Esophagus (tissue), 2 donors: Measurements from ENCODE around the gene OXSR1. TPM values are rescaled to one million over a fixed set of nuclear protein-coding genes. Genes with fewer than 3 reads are reported as not detected.
"Not testable (repeated sequence)": the region's sequence is repeated elsewhere in the genome, so short reads cannot be mapped to it uniquely, and the experiment has no call there.

Experiments used
- H3K27ac ChIP-seq, 2 donors: one replicate each; pipeline ENCODE4 v1.5.1; 2013; ENCODE audit warnings: low read depth in 2 of 2, mild to moderate bottlenecking in 2 of 2, inconsistent platforms in 1 of 2, low read length in 1 of 2, moderate library complexity in 1 of 2
- H3K27me3 ChIP-seq, 2 donors: one replicate each; pipeline ENCODE4 v1.6.1; 2013; ENCODE audit warnings: low read length in 2 of 2, control low read depth in 1 of 2, mild to moderate bottlenecking in 1 of 2; ENCODE audit not compliant: insufficient read depth in 2 of 2, control insufficient read depth in 1 of 2
- H3K36me3 ChIP-seq, 2 donors: one replicate each; pipeline ENCODE4 v1.6.1; 2013; ENCODE audit warnings: low read length in 1 of 2; ENCODE audit not compliant: control insufficient read depth in 2 of 2, insufficient read depth in 2 of 2
- H3K4me1 ChIP-seq, 2 donors: one replicate each; pipeline ENCODE4 v1.6.1; 2013; ENCODE audit warnings: low read length in 1 of 2; ENCODE audit not compliant: control insufficient read depth in 2 of 2, insufficient read depth in 2 of 2
- H3K4me3 ChIP-seq, 2 donors: one replicate each; pipeline ENCODE4 v1.5.1; 2013; ENCODE audit warnings: low read length in 2 of 2, mild to moderate bottlenecking in 2 of 2, low read depth in 1 of 2, moderate library complexity in 1 of 2
- H3K9me3 ChIP-seq, 2 donors: one replicate each; pipeline ENCODE4 v1.6.1; 2013; ENCODE audit warnings: mild to moderate bottlenecking in 2 of 2, low read depth in 1 of 2, low read length in 1 of 2, moderate library complexity in 1 of 2; ENCODE audit not compliant: control insufficient read depth in 2 of 2, insufficient read depth in 1 of 2
- WGBS, 2 donors: extraction: QIAGEN DNeasy Blood & Tissue Kit; methylation state at CpG; one replicate each; pipeline ENCODE4 v1.1.7; 2013; 5-methylcytosine and 5-hydroxymethylcytosine counted together
- polyA plus RNA-seq, 2 donors: library from polyadenylated mRNA; stranded (reverse); fragments of 200-250 nt; gene quantifications; one replicate each; pipeline ENCODE4 v1.2.3, GENCODE V29; 2013
- donor health status: healthy with polysubstance abuse.
- donor health status: Bipolar disorder and iron deficiency.

The OXSR1 gene
- polyA plus RNA-seq, 2 donors = 21.7 to 27.5 TPM

- Histone ChIP-seq H3K27ac (no peak overlapping the region), H3K27me3 (no peaks in the 10 kb centered on the region), H3K4me3 (no peak overlapping the region), H3K4me1 (no peaks in the 10 kb centered on the region), H3K36me3 (peaks cover 4 to 8% of the 10 kb centered on the region in 2 donors), H3K9me3 (no peaks in the 10 kb centered on the region)
Observed at GRCh38 chr3:38235466-38235865, 70.1 kb downstream of the OXSR1 start.

- Histone ChIP-seq H3K4me1 (no peaks in the 10 kb centered on the region), H3K4me3 (no peak overlapping the region), H3K27me3 (no peaks in the 10 kb centered on the region), H3K27ac (no peak overlapping the region), H3K36me3 (peaks cover 4 to 8% of the 10 kb centered on the region in 2 donors), H3K9me3 (no peaks in the 10 kb centered on the region)
- 97% methylated on average over 2 of the region's 2 CpGs for WGBS, 2 donors
Observed at GRCh38 chr3:38238416-38239008, 73.2 kb downstream of the OXSR1 start.

- H3K27me3 ChIP-seq, H3K4me3 ChIP-seq, H3K36me3 ChIP-seq, H3K4me1 ChIP-seq, H3K27ac ChIP-seq, H3K9me3 ChIP-seq: not testable (repeated sequence)
- 97 to 98% methylated on average over 4 of the region's 4 CpGs for WGBS, 2 donors
Observed at GRCh38 chr3:38242812-38243211, 77.5 kb downstream of the OXSR1 start.

- H3K4me1 ChIP-seq = no peaks in the 10 kb centered on the region
- 92 to 94% methylated on average over 4 of the region's 4 CpGs for WGBS, 2 donors
- peaks cover 0 to 7% of the 10 kb centered on the region in 2 donors for H3K36me3 ChIP-seq
- H3K27ac ChIP-seq = no peak overlapping the region
- H3K9me3 ChIP-seq = no peaks in the 10 kb centered on the region
- H3K27me3 ChIP-seq = no peaks in the 10 kb centered on the region
- H3K4me3 ChIP-seq = no peak overlapping the region
Observed at GRCh38 chr3:38245930-38246329, 80.6 kb downstream of the OXSR1 start.

- Histone ChIP-seq H3K27ac (no peak overlapping the region), H3K4me3 (no peak overlapping the region)
Observed at GRCh38 chr3:38247366-38248035, 82.2 kb downstream of the OXSR1 start.

GRCh38 chr3:38250198-38250597, 84.9 kb downstream of the OXSR1 start:
- H3K4me3 ChIP-seq = no peak overlapping the region
- no peaks in the 10 kb centered on the region for H3K9me3 ChIP-seq
- 85 to 99% methylated on average over 2 of the region's 2 CpGs for WGBS, 2 donors
- H3K4me1 ChIP-seq = no peaks in the 10 kb centered on the region
- no peaks in the 10 kb centered on the region for H3K27me3 ChIP-seq
- peaks cover 16% of the 10 kb centered on the region in 2 donors for H3K36me3 ChIP-seq
- no peak overlapping the region for H3K27ac ChIP-seq

More at GRCh38 chr3:38247366-38248035, 82.2 kb downstream of the OXSR1 start:
- no peaks in the 10 kb centered on the region for H3K4me1 ChIP-seq
- H3K36me3 ChIP-seq = peaks cover 0 to 12% of the 10 kb centered on the region in 2 donors
- H3K27me3 ChIP-seq = no peaks in the 10 kb centered on the region
- no peaks in the 10 kb centered on the region for H3K9me3 ChIP-seq

GRCh38 chr3:38251197-38251596, 85.9 kb downstream of the OXSR1 start:
- peaks cover 13 to 16% of the 10 kb centered on the region in 2 donors for H3K36me3 ChIP-seq
- H3K4me3 ChIP-seq = no peak overlapping the region
- no peaks in the 10 kb centered on the region for H3K27me3 ChIP-seq
- 94% methylated on average over 4 of the region's 4 CpGs for WGBS, 2 donors
- no peaks in the 10 kb centered on the region for H3K9me3 ChIP-seq
- H3K4me1 ChIP-seq = no peaks in the 10 kb centered on the region
- no peak overlapping the region for H3K27ac ChIP-seq

GRCh38 chr3:38253704-38254103, 88.4 kb downstream of the OXSR1 start:
- Histone ChIP-seq H3K4me3 (no peak overlapping the region), H3K9me3 (no peaks in the 10 kb centered on the region), H3K36me3 (peaks cover 12 to 16% of the 10 kb centered on the region in 2 donors), H3K27ac (no peak overlapping the region), H3K27me3 (no peaks in the 10 kb centered on the region), H3K4me1 (no peaks in the 10 kb centered on the region)
- 91 to 93% methylated on average over 4 of the region's 4 CpGs for WGBS, 2 donors

- H3K36me3 ChIP-seq = peaks cover 12 to 16% of the 10 kb centered on the region in 2 donors
Observed at GRCh38 chr3:38254872-38255271, 89.5 kb downstream of the OXSR1 start.

GRCh38 chr3:38255627-38256026, 90.3 kb downstream of the OXSR1 start:
- peaks cover 12 to 16% of the 10 kb centered on the region in 2 donors for H3K36me3 ChIP-seq
- H3K9me3 ChIP-seq = no peaks in the 10 kb centered on the region
- H3K27ac ChIP-seq = no peak overlapping the region
- no peaks in the 10 kb centered on the region for H3K4me1 ChIP-seq
- H3K27me3 ChIP-seq = no peaks in the 10 kb centered on the region
- no peak overlapping the region for H3K4me3 ChIP-seq
- WGBS, 2 donors = 82 to 88% methylated on average over 1 of the region's 1 CpG

More at GRCh38 chr3:38254872-38255271, 89.5 kb downstream of the OXSR1 start:
- no peaks in the 10 kb centered on the region for H3K27me3 ChIP-seq
- no peaks in the 10 kb centered on the region for H3K9me3 ChIP-seq
- no peak overlapping the region for H3K27ac ChIP-seq
- H3K4me1 ChIP-seq = no peaks in the 10 kb centered on the region
- 86 to 89% methylated on average over 2 of the region's 2 CpGs for WGBS, 2 donors
- no peak overlapping the region for H3K4me3 ChIP-seq
